EH (cell line): ENCODE measurements around the gene KCNK5.

Source experiments
- DNase-seq: peaks from one replicate; pipeline ENCODE4 v3.0.0-alpha.2; 2015; ENCODE audit warnings: low read depth

KCNK5 gene, protein sequence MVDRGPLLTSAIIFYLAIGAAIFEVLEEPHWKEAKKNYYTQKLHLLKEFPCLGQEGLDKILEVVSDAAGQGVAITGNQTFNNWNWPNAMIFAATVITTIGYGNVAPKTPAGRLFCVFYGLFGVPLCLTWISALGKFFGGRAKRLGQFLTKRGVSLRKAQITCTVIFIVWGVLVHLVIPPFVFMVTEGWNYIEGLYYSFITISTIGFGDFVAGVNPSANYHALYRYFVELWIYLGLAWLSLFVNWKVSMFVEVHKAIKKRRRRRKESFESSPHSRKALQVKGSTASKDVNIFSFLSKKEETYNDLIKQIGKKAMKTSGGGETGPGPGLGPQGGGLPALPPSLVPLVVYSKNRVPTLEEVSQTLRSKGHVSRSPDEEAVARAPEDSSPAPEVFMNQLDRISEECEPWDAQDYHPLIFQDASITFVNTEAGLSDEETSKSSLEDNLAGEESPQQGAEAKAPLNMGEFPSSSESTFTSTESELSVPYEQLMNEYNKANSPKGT

DNA sequence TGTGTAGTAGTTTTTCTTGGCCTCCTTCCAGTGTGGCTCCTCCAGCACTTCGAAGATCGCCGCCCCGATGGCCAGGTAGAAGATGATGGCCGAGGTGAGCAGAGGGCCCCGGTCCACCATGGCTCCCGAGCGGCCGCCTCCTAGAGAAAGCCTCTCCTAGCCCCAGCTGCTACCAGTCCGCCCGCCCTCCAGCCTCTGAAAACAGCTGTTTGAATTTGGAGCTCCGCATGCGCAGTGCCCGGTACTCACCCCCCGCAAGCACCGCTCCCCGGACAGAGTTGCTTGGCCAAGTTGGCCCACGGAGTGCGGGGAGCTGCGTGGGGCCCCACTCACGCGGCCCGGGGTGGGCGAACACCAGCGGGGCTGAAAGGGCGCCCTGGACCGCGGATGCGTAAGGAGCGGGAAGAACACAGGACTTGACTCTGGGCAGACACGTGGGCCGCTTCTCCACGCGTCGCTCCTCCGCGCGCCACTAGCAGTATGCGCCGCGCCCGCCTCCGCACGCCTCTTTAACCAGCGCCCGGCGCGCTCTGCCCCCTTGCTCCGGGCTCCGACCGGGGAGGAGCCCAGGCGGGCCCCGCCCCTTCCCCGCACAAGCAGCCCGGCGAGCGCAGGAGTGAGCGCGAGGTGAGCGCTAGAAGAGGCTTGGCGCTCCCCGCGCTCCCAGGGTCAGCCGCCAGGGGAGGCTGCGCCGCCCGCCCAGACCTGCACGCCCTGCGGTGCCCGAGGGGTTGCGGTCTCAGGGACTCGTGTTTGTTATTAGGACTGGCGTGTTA, at the start of gene KCNK5:
KCNK5 (minus strand) TSS at position 484 of the 776 bp plus-strand sequence; CDS start at position 120, 364 bp downstream.
- peak; percentile 7 for DNase-seq

DNA sequence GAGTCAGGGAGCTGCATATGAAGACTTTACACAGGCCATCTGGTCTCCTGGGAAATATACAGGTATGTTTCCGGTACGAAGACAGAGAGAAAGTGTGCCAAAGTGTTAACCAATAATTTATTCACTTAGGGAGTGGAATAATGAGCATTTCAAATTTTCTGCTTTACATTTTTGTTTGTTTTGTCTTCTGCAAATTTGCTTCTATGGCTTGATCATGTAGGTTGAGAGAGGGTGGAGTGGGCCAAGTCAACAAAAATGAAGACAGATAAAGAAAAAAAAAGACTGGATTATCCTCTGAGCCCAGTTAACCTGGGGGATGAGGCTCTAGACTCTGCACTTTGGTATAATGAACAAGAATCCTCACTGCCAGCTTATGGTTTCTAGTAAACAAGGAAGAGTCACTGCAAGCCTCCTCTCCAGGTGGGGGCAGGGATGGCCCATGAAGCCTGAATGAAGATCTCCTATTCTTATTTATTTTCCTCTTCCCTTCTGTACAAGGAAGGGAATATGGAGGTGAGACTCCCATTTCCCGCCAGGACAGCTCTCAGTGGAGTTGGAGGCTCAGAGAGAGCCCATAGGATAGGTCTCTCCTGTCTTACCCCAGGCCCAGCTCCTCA, 47.2 kb upstream of the KCNK5 start:
- DNase-seq, result no peak

DNA sequence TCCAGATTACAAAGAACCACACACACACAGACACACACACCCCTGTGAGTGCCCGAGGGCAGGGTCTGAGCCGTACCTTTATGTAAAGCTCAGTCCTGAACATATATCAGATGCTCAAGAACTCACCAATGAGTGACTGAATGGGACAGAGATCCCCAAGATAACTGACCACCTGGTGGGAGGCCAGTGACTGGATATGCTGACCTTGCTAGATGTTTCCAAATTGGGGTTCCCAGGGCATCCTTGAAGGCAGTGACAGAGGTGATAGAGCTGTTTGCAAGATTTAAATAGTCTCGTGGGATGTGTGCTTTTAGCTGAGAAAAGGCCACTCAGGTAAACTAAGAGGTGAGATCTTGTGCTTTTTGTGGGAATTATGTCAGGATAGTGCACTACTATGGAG, 45.6 kb upstream of the KCNK5 start:
- DNase-seq, result no peak

DNA sequence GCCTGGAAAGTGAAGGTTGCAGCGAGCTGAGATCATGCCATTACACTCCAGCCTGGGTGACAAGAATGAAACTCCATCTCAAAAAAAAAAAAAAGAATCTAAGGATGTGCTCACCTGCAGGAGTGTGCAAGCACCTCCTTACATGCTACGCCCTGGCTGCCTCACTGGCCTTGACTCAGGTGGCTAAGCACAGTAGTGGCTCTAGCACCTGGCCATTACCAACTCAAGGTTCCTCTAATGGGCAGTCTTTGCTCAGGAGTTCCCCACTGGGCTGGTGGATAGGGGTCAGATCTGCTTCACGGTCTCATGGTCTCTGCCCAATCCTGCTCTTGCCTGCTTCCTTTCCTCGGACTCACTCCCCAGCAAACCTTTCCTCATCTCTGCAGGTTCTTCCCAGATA, 45.2 kb upstream of the KCNK5 start:
- no peak for DNase-seq

DNA sequence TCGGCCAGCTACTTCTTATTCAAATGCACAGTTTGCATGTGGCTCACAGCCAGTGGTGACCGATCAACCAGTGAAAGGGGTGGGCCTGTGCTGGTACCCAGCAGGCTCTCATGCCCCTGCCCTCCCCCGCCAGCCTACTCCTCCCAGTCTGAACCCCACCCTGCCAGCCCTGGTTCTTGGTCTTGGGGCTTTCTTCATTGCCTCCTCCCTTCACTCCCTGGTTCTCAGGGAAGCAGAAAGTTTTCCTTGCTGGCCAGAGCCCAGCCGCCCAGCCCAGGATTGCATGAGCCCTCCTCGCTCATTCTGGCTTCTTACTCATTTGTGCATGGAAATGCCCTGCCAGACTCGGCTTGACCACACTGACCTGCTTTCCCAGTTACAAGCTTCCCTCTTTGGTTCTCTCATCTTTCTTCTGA, 44.1 kb upstream of the KCNK5 start:
- DNase-seq, result no peak

DNA sequence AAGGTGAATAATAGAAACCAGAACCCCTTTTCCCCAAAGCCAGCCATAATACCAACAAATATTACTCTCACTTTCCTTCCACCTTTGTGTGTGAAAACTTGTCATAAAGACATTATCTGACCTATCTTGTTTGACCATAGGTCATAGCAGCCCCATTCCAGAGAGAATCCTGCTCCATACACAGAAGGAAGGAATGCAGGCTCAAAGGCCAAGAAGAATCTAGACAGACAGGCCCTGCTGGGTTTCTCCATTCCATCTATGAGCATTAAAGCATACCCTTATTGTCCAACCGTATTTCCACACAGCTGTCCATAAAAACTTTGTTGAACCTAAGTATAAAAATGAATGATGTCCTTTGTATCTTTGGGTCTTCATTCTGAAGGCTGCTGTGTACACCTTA, 40.7 kb upstream of the KCNK5 start:
- DNase-seq, result no peak

DNA sequence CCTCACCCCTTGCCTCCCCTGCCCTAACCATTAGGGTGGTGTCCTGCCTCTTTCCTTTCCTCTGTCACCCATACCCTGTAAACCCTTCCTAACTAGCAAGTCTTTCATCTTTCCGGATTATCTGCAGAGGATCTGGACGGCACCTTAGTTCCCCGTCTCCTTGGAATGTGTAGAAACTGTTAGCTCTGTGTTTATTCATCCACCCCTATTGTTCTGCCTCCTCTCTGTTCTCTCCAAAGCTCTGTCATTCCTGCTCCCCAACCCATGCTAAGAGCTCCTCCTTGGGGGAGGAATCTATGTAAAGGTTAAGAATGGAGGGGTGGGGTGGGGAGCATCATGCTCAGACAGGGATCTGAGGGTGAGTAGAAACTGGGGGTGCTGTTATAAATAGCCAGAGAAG, 39.4 kb upstream of the KCNK5 start:
- DNase-seq, result no peak

DNA sequence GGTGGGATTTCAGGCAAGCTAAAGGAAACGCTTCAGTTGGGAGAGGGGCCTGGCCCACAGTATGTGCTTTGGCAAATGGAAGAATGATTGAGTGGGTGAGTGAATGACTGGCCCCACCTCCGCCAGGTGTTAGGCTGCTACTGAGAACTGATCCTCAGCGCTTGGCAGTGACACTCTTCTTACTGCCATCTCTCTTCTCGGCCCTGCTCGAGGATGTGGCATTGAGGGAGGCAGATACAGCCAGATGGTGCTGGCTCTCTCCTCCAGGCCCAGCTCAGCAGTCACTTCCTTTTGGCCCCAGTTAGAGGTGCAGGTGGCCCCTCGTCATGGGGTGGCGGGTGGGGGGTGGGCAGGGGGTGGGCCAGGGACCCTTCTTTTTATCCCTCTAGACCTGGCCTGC, 38.9 kb upstream of the KCNK5 start:
- no peak for DNase-seq

DNA sequence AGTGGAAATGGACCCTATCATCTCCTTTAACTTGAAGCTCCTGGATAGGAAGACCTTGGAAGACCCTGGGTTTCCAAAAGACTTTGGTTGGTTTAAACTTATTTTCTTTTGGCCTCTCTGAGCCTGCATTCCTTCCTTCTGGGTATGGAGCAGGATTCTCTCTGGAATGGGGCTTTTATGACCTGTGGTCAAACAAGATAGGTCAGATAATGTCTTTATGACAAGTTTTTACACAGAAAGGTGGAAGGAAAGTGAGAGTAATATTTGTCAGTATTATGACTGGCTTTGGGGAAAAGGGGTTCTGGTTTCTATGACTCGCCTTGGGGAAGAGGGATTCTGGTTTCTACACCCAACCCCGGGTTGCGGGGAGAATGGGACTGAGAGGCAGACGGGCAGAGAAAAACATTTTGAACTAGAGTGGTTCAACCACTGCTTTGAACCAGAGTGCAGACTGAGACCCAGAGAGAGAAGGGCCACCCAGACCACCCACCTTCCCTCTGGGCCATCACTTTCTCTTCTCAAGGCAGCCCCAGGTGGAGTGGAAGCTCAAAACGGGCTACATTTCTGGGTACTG, 37.6 kb upstream of the KCNK5 start:
- DNase-seq, result no peak

DNA sequence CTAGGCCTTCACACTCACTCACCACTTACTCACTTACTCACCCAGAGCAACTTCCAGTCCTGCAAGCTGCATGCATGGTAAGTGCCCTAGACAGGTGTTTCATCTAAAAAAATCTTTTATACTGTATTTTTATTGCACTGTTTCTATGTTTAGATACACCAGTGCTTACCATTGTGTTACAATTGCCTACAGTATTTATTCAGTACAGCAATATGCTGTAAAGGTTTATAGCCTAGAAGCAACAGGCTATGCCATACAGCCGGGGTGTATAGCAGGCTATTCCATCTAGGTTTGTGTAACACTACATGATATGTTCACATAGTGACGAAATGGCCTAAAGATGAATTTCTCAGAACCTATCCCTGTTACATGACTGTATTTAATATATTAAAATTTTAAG, 37.1 kb upstream of the KCNK5 start:
- no peak for DNase-seq

DNA sequence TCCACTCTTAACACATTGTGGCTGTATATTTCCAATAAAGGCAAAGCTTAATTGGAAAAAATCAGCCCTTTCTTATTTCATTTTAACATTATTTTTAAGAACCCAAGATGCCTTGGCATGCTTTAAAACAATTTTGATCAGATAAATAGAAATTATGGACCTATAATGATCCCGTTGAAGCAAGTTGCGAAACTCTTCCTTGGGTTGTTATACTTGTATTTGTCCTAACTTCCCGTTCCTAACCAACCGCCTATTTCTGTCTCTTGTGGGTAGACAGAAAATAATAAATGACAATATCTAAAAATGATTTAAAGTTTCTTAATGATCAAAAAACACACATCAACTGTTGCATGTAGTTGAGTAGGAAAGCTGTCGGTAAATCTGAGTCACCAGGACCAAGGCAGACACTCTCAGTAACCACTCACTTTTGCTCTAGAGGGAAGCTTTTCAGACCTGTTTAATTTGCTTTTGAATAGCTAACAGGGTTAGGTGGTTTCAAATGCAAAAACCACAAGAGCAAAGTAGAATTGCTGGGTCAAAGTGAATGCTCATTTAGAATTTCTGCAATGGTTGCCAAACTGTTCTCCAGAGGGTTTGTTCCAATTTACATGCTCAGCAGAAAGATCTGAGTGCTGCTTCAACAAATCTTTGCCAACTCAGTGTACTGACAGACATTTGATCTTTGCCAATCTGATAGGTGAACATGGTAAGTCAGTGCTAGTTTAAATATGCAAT, 34.2 kb upstream of the KCNK5 start:
- no peak for DNase-seq

DNA sequence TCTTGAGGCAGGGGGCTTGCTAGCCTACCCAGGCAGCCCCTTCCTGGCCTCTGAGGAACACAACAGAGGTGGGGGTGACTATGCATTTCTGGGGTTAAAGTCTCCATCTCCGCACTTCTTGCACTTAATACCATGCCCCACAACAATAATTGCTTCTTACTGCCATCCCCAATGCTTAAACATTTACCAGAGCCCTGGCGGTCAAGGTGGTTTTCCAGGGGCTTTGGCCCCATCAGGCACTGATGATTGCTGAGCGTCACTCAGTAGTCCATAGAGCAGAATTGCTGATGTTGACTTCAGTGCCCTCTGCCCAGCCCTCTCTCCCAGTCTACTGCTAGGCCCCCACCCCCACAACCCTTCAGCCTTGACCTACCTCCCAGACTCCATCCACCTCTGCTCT, 32.5 kb upstream of the KCNK5 start:
- no peak for DNase-seq

DNA sequence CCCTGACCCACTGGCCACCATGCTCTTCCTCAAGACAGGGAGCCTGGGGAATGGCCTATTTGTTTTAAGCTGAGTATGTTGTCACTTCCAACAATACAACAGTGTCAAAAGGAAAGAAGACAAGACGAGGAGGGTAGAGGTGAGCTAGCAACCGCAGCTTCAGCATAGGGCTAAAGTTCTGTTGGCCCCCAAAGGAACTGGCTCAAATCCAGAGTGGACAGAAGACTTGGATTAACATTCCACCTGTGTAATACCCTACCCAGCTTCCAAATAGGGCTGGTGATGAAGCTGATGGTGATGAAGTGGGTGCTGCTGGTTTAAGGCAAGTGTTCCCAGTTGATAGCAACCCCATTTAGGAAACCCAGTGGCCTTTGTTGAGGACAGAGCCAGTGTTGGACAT, 31.7 kb upstream of the KCNK5 start:
- DNase-seq, result no peak

DNA sequence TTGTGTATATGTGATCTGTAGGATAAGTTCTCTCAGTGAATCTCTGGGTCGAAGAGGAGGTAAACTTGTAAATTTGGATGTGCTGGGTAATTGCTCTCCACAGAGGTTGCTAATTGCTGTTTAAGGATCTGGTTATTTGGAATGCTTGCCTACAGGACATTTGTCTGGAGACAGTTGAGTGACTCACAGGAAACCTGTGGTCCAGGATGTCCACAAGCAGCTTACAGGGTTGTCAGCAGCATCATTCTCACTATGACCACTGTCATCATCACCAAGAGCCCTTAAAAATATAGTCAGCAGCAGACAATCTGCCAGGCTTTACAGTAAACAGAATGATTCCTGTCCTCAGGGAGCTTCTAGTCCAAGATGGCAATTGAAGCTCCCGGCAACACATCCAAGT, 31.2 kb upstream of the KCNK5 start:
- DNase-seq, result no peak

DNA sequence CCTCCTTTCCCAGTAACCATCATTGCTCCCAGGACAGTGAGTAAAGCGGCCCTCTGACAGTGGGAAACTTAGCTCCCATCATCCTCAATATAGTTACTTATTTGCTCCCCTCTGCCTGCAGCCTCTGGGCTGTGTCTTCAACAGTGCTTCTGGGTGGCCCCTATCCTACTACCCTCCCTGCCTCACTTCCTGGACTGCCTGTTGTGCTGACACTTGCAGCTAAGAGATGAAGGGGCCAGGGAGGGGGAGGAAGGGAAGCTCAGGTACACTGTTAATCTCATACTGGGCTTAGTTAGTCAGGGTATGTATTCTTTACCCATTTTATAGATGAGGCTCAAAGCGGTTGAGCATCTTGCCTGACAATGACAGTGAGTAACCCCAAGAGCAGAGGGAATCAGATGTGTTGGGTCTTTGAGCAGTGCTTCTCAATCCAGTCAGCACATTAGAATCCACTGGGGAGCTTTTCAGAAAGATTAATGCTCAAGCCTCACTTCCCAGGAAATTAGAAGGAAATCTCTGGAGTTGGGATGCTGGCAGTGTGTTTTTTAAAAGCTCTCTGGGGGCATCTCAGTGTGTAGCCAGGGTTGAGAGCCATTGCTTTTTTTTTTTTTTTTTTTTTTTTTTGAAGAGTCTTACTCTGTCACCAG, 27.1 kb upstream of the KCNK5 start:
- DNase-seq, result no peak

DNA sequence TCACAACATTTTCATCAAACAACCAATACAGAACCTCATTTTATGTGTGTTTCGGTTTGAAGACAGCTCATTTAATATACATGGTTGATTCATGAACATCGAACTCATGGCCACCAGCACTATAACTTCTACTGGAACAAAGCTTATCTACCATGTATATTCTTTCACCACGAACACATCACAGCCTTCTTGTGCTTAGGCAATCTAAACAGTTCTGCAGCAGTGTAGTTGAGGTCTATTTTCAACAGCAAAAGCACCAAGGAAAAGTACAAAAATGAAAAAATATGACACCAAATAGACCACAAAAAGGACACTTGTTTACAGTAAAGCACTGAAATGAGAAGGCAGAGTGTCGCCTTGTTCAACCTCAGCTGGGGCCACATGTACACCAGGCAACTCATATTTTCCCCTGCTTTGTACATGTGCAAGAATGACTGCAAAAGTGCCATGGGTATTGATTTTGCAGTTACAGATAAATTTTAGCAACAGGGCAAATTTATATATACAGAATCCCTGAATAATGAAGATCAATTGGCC, 25.8 kb upstream of the KCNK5 start:
- DNase-seq, result no peak

DNA sequence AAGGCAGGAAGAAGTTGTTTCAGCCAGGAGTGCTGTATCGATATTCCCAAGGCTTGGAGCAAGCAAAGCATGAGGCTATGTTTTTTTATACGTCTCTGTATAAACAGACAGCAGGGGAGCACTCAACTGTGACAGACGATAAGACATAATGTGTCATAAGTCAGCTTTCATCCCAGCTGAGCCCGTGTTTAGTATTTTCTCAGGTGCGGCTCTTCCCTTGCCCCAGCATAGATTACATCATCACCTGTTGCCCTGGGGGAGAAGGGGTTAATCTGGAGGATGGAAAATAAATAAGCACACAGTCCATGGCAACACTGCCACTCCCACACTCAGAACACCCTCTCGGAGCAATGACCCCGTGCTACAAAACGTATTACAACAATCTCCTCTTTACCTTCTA, 22.1 kb upstream of the KCNK5 start:
- DNase-seq, result no peak

DNA sequence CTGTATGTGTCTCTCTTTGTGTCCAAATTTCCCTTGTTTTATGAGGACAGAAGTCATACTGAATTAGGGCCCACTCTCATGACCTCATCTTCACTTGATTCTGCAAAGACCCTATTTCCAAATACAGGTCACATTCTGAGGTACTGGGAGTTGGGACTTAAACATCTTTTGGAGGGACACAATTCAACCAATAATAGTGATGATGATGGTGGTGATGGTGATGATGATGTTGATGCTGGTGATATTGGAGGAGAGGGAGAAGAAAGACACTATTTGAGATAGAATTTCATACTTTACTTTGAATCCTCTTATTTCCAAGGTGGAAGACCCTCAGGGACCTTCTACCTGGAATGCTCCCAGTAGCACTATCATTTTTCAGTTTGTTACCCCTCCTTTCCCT, 21.2 kb upstream of the KCNK5 start:
- DNase-seq, result no peak

DNA sequence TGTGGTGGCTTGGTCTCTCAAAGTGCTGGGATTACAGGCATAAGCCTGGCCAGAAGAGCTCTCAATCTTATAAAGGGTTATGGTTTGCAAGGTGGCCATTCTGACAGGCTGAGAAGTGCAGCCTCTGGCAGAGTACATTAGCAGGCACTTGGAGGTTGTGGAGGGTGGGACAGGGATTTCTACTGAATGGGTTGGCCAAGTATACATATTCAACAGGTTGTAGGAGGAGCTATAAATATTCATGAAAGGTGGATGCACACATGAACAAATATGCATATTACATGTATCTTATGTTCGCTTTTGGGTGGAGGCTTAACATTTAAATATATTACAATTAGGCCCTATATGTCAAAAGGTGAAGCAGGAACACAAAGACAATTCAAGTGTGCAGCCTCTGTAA, 20.0 kb upstream of the KCNK5 start:
- no peak for DNase-seq

DNA sequence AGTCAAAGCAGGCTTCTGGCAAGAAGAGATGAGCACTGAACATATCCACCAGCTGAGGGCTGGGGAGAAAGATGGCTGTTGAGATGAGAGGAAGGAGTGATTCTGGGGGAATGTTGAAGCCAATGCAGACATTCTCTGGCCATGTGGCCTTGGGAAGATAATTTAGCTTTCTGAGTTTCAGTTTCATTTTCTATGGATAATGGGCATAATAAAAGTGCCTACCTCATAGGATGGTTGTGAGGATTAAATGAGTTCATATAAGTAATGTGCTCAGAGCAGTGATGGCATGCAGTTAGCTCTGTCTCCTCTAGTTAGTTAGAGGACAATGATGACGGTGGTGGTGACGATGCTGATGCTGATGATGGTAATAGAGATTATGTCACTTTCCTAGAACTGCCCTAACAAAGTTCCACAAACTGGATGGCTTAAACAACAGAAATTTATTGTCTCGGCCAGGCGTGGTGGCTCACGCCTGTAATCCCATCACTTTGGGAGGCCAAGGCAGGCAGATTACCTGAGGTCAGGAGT, 18.5 kb upstream of the KCNK5 start:
- no peak for DNase-seq

DNA sequence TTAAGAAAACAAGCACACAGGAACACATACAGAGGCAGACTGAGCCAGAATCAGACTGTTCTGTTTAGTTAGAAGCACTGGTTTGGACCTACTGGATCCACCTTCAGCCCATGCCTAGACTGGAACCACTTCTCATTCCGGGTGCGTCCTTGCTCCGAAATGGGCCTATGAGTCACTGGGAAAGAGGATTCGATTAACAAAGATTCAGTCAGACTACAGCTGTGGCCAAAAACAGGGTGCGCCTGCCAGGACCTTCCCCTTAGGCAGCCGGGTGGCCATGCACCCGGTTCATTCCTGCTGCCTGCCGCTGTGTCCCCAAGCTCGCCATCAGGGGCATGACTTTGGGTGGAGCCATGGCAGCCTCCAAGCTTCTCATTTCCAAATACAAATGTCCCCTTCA, 14.5 kb upstream of the KCNK5 start:
- no peak for DNase-seq
